ENCODE measurements around the gene TIGAR. TPM values are rescaled to one million over a fixed set of nuclear protein-coding genes. Genes with fewer than 3 reads are reported as not detected.
A peak's percentile ranks its signal among the peaks of the same experiment; 100 is the strongest.

Gene TIGAR
- total RNA-seq, 2 donors from 2014 or later: 3.7 to 4.2 TPM

DNA sequence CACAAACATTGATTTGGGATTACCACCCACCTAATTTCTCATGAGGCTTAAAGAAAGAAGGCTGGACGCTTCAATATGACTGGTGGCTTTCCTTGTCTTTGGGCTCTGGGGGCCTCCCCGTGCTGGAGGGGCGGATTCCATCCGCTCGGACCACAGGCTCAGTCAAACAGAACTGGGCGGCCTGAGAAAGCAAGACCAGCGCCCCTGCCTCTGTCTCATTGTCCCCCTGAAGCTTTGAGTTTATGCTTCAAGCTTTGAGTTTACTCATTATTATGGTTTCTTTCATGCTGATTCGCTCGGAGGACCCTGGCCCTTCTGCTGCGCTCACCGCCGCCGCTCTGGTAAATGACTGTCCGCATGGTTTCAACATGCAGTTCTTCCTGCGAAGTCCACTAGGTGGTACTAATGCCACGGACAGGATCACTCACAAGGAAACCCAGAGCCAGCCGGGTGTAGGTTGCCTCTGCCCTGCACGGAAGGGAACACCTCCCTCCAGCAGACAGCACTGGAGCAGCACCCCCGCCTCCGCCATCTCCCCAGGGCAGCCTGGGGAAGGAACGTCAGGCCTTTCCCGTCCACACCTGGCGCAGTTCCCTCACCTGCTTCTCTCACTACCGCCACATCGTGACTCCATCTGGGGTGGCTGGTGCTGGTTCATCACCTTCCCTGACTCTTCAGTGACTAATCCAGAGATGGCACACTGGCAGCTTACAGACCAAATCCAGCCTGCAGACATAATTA is 13.2 kb upstream of the TIGAR start:
- DNase-seq (ENCODE audit: low spot score): peak; percentile 74
- no peaks in the 10 kb centered on the region for H3K9me3 ChIP-seq
- peak; percentile 58 to 86 for TF ChIP-seq CTCF (IDR thresholded peaks at IDR 0.05)
- peaks cover 0 to 37% of the 10 kb centered on the region in 2 donors for H3K4me1 ChIP-seq
- no peaks in the 10 kb centered on the region for H3K27me3 ChIP-seq
- H3K27ac ChIP-seq: peak overlapping the region; percentile 4 to 45
- peaks cover 12% of the 10 kb centered on the region for H3K36me3 ChIP-seq
- peak overlapping the region in 1 of 2 donors; percentile 9 for H3K4me3 ChIP-seq

DNA sequence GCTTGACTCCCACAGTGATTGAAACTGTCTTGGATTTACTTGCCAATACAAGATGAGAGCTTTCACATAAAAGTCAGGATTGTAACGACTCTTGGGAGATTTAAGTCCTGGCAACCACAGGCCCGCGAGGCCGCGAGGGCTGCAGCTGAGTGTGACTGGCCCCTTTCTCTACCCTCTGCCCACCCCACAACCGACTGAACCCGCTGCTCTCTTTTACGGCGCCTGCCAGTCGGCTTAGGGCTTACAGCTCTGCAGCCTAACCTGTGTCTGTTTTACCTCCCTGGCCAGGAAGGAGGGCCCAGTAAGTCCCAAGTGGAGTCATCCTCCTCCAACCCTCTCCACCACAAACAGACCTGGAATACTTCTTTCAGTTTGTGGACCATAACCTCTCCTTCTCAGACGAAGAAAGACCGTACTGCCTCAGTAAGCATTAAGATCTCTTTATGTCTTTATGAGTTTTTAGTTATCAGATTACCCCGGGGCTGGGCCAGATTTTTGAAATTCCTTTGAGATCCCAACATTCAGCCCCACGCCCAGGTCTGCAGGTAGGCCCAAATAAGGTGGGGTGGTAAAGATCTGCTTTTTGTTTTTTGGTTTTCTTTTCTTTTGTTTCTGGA is 12.6 kb upstream of the TIGAR start:
- Histone ChIP-seq H3K4me3 (no peak overlapping the region), H3K4me1 (peaks cover 0 to 31% of the 10 kb centered on the region in 2 donors), H3K36me3 (peaks cover 5% of the 10 kb centered on the region), H3K27me3 (no peaks in the 10 kb centered on the region), H3K9me3 (no peaks in the 10 kb centered on the region), H3K27ac (peak overlapping the region; percentile 4 to 45)
- no peak for DNase-seq (ENCODE audit: low spot score)
- TF ChIP-seq CTCF (IDR thresholded peaks at IDR 0.05): no peak

DNA sequence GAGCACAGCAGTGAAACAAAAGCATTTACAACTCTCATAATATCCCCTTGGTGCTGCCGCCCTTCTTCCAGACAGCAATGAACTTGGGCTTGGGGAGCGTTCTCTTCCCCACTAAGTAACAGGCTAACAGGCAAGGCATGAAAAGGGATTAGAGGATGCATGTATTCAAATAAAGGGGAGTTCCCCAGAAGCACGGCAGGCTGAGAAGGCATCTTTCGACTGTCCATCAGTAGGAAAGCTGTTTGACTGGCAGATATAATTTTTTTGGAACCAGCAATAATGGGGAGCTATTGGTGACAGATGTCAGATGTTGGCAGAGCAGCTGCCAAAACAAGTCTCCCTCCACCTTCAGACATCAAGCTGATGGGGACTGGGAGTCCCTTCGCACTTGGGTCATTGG is 9.2 kb upstream of the TIGAR start:
- Histone ChIP-seq H3K4me3 (no peak overlapping the region), H3K36me3 (peaks cover 4% of the 10 kb centered on the region), H3K27me3 (no peaks in the 10 kb centered on the region), H3K27ac (no peak overlapping the region), H3K4me1 (peaks cover 0 to 16% of the 10 kb centered on the region in 2 donors), H3K9me3 (no peaks in the 10 kb centered on the region)
- no peak for TF ChIP-seq CTCF (IDR thresholded peaks at IDR 0.05)
- no peak for DNase-seq (ENCODE audit: low spot score)

GRCh38 chr12:4312251-4312650 is 8.8 kb upstream of the TIGAR start:
- Histone ChIP-seq H3K27me3 (no peaks in the 10 kb centered on the region), H3K4me1 (peaks cover 0 to 13% of the 10 kb centered on the region in 2 donors), H3K4me3 (no peak overlapping the region), H3K27ac (no peak overlapping the region), H3K36me3 (peaks cover 4% of the 10 kb centered on the region), H3K9me3 (no peaks in the 10 kb centered on the region)
- no peak for TF ChIP-seq CTCF (IDR thresholded peaks at IDR 0.05)
- DNase-seq (ENCODE audit: low spot score): no peak

GRCh38 chr12:4320497-4320852 is 538 bp upstream of the TIGAR start:
- Histone ChIP-seq H3K4me3 (peak overlapping the region; percentile 70 to 92), H3K36me3 (no peaks in the 10 kb centered on the region), H3K4me1 (peaks cover 0 to 15% of the 10 kb centered on the region in 2 donors), H3K27ac (peak overlapping the region; percentile 85 to 91), H3K9me3 (no peaks in the 10 kb centered on the region), H3K27me3 (no peaks in the 10 kb centered on the region)
- no peak for TF ChIP-seq CTCF (IDR thresholded peaks at IDR 0.05)
- no peak for DNase-seq (ENCODE audit: low spot score)

All from right atrium auricular region (tissue), 2 donors.